Stimulated activated CD4-positive, alpha-beta T cell treated with anti-CD3 and anti-CD28 coated beads, Interleukin-4, amount 100 ng/mL, for 4 hours (primary cell): ENCODE data around the gene MIEF2.

ENCODE experiments used
- DNase-seq, 2 experiments: peaks; one replicate each; pipeline ENCODE4 v3.0.0-alpha.2; 2020

MIEF2 gene

DNA sequence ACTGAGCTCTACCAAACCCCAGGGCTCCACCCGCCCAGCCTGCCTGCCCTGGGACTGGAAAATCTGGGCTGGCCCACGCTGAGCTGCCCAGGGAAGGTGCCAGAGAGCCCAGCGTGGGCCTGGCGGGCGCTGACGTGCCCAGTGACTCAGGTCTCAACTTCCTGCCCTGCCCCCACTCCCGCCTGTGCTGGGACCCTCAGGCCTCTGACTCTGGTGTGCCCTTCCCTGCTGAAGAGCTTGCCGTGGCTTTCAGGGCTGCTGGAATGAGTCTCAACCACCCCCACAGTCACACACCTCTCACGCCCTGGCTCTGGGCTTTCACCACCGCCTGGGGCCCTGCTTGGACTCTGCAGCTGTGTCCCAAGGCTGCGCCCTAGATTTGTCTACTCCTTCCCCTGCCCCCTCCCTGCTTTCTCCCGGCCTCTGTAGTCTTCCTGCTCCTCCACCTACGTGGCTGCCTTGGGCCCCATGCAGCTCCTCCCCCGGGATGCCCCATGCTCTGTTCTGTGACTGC is 24.7 kb upstream of the MIEF2 start:
- no peak for DNase-seq

DNA sequence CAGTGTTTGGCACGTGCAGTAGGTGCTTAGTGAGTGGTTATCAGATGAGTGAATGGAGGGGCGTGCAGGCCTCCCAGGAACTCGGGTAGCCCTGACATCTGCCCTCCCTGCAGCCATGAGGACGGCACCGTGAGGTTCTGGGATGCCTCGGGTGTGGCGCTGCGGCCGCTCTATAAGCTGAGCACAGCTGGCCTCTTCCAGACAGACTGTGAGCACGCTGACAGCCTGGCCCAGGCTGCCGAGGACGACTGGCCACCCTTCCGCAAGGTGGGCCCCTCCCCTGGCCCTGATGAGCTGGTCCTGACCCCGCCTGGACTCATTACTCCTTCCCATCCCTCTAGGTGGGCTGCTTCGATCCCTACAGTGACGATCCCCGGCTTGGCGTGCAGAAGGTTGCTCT is 24.0 kb upstream of the MIEF2 start:
- DNase-seq, result no peak

DNA sequence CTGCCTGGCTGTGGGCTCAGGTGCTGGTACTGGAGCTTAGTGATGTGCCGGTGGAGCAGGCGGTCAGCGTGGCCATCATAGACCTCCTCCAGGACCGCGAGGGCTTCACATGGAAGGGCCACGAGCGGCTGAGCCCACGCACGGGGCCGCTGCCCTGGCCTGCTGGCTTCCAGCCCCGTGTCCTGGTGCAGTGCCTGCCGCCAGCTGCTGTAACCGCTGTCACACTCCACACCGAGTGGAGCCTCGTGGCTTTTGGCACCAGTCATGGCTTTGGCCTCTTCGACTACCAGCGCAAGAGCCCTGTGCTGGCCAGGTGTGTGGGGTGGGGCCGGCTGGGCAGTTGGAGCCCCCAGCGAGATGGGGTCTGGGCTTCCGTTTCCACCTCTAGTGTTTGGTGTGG is 23.0 kb upstream of the MIEF2 start:
- no peak for DNase-seq

DNA sequence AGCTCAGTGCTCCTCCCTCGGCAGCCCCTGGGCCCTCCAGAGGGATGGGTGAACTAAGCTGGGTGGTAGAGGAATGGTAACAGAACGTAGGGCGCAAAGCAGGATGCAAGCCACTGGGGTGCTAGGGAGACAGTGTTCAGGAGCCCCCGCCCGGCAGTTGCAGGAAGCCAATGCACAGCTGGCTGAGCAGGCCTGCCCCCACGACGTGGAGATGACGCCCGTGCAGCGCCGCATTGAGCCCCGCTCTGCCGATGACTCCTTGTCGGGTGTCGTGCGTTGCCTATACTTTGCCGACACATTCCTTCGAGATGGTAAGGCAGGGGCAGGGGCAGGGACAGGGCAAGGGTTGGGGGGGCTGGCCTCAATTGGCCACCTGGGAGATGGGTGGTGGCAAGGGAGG is 22.2 kb upstream of the MIEF2 start:
- DNase-seq, result no peak

DNA sequence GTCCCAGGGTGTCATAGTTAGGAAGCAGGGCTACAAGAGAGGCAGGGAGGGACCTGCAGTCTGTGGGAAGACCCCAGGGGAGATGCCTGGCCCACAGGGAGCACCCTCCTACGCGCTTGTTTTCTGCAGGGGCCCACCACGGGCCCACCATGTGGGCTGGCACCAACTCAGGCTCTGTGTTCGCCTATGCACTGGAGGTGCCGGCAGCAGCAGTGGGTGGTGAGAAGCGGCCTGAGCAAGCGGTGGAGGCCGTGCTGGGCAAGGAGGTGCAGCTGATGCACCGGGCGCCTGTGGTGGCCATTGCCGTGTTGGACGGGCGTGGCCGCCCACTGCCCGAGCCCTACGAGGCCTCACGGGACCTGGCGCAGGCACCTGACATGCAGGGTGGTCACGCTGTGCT is 20.0 kb upstream of the MIEF2 start:
- no peak for DNase-seq

DNA sequence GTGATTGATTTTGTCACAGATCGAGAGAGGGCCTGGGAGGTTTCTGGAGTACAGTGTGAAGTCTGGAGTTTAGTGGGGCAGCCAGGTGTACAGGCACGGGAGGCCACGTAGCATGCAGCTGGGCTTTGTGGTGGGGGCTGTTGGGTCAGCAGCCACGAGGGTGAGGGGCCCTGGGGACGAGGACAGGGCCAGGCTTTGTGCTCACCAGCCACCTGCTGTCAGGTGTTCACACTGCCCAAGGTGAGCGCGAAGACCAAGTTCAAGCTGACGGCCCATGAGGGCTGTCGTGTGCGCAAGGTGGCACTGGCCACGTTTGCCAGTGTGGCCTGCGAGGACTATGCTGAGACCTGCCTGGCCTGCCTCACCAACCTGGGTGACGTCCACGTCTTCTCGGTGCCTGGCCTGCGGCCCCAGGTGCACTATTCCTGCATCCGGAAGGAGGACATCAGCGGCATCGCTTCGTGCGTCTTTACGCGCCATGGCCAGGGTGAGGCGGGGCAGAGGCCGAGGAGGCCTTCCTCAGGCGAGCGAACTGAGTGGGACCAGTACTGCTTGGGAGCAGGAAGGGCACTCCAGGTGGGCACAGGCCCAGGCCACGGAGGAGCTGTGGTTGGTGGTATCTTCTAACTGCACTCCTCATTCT is 19.1 kb upstream of the MIEF2 start:
- no peak for DNase-seq

DNA sequence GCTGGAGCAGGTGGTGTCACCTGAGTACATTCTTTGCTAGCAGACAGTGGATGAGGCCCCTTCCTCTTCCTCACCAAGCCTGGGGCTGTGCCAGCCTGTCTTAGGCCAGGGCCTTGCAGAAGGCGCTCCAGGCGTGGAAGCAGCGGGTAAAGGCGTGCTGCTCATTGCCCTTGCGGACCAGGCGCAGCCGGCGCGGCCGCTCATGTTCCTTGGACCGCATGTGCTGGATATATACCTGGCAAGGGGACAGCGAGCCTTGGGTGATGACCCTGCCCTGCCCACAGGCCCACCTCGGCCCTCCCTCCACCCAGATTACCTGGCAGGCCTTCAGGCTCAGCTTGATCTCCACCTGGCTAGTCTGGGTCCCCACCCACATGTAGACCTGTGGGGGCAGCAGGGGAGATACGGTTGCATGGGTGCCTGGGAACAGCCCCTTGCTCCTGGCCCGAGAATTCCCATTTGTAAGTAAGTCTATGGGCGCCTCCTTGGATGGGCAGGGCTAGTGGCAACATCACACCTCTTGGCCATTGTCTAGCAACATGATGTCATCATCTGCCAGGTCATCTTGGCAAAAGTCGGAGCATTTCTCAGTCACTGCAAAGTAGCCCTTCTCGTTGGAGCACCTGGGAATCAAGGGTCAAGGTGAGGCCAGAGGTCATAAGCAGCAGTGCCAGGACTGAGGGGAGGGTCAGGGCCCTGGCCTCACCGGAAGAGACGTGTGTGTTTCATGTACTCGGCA is 15.3 kb upstream of the MIEF2 start:
- no peak for DNase-seq

DNA sequence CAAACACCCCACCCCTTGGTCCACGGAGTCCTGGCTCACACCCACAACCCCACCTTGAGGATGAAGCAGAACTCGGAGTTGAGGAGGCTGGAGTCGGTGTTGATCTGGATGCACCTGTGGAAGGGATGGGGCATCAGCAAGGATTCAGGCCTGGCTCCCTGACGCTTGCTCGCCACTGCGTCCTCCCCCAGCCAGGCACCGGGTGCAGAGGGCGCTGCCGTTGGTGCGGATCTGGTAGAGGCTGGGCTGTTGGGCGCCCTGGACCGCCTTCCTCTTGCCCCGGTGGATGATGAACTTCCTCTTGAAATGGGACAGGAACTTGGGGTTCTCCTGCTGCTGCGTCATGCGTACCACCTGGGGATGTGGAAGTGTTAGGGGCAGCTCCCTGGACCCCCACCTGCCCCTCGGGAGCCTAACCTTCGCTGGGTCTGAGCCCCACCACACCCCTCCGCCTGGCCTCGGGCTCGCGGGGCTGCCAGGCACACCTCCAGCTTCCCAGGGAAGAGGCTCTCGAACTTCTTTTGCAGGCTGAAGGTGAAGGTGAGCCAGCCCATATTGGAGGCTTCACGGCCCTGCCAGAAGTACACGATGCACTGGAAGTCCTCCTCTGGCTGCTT is 14.2 kb upstream of the MIEF2 start:
- DNase-seq, result no peak

DNA sequence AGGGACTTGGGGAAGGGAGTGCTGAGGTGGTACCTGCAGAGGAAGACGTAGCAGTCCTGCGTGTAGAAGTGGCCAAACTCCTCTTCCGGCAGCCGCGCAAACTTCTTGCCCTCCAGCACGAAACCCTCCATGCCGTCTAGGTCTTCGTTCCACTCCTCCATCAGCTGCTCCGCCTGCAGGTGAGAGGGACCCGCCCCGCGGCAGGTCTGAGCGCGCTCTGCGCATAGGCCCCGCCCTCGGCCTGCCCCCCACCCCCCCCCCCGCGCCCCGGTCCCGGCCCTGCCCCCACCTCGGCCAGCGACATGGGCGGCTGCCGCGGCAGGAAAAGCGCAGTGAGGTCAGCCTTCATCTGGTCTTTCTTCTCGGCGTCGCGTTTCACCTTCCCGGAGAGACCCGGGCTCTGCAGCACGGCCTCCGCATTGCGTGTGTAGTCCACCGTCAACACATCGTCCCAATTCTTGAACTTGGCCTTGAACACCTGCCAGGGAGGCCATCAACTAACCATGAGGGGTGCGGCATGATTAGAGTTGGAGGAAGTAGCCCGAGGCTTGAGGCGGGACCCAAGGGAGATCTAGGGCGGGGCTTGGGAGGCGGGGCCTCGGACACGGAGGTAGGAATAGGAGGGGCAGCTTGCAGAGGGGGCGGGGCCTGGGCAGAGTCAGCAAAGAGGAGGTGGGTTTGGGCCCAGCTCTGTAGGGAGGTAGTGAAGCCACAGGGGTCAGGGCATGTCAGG is 13.4 kb upstream of the MIEF2 start:
- DNase-seq, result peak in 1 of 2 experiments; percentile 44

DNA sequence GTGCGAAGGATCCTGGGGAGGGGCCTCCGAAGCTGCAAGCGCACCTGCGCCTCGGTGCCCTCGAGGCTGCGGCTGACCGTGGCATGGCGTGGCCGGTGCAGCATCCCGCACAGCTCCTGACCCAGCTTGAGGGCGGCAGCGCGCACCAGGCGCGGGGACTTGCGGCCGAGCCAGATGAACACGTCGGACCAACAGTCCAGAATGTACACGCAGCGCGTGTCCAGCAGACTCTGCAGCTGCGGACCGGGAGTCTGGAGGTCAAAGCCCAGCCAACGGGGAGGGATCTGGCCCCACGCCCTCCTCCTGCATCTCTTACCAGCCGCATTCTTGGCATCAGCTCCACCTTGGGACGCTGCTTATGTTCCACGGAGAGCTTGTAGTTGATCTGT is 12.9 kb upstream of the MIEF2 start:
- no peak for DNase-seq

DNA sequence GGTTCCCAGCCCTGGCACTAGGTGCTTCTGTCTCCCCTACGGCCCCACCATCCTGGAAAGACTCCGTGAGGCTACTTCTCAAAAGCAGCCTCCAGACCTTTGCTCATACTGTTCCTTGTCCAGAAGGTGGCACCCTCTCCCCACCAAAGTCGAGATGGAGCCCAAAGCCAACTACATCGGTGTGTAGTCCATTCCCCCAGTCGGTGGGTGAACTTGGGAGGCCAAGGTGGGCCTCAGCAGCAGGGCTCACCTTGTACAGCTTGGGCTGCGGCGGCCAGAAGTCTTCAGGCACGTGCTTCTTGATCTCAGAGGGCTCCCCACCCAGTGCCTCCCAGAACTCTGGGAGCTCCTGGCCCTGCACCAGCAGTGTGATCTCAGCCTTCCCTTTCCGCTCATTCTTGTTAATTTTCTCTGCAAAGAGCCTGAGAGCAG is 12.1 kb upstream of the MIEF2 start:
- DNase-seq, result peak; percentile 49 to 58

DNA sequence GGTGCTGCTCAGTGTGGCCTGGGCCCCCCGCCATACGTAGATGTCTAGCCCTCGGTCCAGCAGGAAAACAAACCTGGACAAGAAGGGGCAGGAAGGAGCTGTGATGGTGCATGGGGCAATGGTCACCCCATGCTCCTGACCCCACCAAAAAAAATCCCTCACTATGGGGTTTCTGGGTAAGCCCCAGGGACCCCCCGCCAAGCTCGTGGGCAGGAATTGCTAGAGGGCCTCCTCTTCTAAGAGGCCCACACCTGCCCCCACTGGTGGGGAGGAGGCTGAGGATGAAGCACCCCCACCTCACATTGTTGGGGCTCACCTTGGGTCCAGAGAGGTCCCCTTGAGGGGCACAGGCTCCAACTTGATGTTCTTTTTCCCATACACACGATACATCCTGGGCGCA is 11.7 kb upstream of the MIEF2 start:
- DNase-seq, result no peak

DNA sequence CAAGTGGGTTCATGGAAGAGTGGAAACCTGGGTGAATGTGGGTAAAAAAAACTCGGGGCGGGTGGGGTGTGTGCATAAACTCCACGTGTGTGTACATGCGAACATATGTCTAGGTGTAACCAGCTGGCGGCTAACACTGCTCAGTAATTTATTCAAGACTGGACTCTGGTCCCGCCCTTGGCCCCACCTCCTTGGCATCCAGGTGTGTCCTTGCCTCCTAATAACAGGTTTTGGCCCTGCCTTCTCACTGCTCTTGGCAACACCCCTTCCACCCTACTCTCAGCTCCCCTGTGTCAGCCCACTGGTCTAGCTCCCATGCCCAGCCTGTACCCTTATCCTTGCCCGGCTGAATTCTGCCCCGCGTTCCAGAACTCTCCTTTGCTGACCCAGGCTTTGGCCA is 10.2 kb upstream of the MIEF2 start:
- DNase-seq, result no peak

DNA sequence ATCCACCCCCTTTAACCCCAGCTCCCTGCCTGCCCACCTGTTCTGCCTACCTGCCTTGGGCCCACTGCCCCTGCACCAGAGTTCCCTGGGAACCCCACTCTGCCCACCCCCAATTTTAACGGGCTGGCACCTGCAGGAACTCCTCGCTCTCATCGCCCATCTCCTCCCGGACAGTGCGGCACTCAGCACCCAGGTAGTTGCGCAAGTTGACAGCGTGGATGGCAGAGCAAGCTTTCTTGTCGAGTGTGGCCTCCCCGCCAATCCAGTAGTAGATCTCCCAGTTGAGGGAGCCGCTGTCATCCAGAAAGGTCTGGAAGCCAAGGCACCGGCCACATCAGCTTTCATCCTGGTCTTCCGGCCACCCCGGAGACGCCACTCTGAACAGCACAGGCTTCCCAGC is 9.8 kb upstream of the MIEF2 start:
- DNase-seq, result no peak

DNA sequence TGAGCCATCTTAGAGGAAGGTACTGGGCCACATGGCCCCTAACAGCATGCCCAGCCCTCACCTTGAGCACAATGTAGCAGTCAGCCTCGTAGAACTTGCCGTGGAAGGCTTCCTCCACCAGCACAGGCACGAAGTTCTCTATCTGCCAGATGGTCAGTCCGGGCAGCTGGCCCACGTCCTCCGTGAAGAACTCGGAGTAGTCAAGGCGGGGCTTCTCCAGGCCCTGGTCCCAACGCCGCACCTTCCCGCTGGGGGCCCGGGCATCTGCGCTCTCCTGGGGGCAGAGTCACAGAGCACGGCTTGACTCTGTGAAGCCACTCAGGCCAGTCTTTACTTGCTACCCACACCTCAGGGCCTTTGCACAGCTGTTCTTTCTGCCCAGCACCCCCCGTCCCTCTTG is 9.3 kb upstream of the MIEF2 start:
- no peak for DNase-seq

DNA sequence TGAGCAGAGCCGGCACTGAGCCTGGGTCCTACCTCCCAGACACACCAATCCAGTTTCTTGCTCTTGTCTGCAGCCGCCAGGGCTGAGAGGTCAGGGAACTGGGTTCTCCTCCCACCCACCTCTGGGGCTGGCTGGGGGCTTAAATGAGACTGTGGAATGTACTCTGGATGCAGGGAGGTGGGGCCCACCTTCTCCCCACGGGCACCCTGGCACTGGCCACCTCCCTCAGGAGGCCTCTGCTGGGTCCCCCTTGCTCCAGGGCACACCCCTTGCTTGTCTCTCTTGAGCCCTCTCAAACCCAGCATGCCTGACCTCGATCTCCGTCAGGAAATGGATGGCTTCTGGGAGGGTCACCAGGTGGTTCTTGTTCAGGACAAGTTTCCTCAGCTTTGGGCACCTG is 8.3 kb upstream of the MIEF2 start:
- no peak for DNase-seq

DNA sequence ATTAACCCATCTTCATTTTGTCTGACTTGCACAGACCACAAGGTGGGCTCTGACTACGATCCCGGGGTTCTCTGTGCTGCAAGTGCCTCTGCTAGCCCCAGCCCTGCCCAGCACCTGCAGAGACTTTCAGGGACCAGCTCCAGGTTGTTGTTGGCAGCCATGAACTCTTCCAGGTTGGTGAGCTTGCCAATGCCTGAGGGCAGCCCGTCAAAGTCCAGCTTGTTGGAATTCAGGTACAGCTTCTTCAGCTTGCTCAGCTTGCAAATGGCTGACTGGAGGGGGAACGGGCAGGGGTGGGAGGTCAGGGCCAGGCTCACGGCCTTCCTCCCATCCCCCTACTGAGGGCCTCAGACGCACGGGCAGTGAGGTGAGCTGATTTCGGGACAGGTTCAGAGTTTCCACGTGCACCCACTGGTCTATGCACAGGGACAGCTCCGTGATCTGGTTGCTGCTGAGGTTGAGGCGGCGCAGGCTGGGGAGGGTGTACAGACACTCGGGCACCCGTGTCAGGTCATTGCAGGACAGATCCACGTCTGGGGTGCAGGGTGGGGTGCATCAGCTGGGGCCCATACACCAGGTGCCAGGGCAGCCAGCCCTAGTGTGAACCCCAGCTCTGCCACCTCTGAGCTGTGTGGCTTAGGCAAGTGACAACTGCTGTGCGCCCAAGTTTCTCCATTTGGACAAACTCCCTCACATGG is 7.1 kb upstream of the MIEF2 start:
- DNase-seq, result no peak

DNA sequence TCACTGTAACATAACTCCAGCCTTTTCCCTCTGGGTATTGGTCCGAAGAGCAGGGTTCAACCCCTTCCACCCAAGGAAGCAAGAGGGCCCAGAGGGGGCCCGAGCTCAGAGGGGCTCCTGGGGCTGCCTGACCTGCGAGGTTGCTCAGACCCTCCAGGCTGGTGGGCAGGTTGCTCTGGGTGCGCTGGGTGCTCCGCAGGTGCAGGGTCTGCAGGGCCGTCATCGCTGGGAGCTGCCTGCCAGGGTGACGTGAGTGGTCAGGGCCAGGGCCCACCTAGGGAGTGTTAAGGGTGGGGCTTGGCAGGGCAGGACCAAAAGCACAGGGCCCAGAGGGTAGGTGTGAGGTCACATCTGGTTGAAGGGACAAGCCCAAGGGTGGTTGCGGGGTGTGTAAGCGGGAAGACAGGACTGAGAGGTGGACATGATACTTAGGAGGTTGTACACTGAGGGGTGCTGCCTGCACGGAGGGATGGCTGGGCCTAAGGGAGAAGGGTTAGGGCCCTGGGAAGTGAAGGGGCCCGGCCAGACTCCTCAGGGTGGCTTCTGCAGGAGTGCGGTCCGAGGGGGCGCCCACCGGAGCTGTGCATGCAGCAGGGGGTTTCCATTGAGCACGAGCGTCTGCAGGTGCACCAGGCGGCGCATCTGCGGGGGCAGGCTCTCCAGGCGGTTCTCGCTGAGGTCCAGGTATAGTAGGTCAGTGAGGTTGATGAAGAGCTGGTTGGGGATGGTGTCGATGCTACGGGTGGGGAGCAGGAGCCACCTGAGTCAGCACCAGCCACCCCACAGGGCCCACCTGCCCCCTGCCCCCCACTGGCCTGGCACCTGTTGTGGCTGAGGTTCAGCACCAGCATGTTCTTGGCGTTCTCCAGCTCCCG is 6.3 kb upstream of the MIEF2 start:
- no peak for DNase-seq

DNA sequence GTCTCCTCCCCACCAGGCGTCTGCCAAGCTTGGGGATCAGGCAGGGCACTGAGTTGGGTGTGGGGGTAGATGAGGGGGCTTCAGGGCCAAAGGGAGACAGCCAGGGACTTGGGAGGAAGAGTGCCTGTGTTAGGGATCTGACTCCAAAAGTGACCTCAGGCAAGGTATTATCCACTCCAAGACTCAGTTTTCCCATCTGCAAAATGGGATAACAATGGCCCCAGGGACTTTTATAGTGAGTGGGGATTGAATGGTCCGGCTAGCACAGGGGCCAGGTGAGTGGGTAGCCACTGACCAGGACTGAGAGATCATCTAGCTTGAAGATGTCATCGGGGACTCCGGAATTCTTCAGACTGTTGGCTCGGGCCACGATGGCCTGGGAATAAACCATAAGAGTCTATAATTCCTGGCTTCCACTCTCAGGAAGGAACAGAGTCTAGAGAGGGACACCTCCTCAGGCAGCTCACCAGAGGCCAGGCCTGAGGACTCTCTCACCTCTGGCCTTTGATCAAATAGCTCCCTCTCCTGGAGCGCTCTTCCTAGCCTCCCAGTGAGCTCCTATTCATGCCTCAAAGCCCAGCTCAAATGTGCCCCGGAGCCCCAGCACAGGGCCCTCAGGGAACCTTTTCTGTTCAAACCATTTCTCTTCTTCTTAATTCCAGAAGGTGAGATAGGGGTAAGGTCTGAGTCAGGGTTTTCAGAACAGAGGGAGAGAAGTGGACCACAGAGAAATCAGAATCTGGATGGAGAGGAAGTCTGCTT is 5.4 kb upstream of the MIEF2 start:
- DNase-seq, result no peak

DNA sequence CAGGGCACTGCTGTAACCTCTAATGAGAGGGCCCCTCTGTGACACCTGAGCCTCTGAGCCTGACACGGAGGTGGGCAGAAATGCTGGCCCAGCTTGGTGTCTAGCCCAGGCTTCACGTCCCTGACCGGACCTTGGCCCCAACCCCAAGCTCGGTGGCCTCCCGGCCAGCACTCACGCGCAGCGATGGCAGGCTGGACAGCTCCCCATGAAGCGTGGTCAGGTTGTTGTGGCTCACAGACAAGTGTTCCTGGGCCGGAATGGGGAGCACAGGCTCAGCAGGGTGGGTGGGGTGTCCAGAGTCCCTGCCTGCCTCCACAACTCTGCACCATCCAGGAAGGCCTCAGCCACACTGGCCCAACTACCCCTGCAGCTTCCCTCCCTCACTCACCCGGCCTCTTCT is 4.1 kb upstream of the MIEF2 start:
- no peak for DNase-seq

DNA sequence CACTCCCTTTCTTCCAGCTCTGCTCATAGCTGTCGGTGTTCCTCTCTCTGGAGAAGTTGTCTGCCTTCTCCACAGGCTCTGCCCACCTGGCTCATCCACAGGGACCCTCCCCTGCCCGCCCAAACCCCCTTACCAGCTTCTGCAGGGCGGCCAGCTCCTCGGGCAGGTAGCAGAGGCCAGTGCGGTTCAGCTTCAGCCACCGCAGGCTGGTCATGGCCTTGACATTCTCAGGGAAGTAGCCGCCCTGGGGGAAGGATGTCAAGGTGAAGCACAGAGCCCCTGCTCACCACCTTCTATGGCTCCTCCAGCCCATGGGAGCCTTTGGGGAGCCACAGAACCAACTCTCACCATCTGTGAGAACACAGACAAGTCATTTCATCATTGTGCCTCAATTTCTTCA is 3.7 kb upstream of the MIEF2 start:
- no peak for DNase-seq
